NOMO-1 treated with DMSO at 0.1 percent for 48 hours (cell line): ENCODE results near the gene PSMC4.

ENCODE experiments used
- DNase-seq: peaks from one replicate; lab custom pipeline; 2025; ENCODE audit not compliant: unreplicated experiment; lab: John Stamatoyannopoulos, UW

The PSMC4 gene

DNA sequence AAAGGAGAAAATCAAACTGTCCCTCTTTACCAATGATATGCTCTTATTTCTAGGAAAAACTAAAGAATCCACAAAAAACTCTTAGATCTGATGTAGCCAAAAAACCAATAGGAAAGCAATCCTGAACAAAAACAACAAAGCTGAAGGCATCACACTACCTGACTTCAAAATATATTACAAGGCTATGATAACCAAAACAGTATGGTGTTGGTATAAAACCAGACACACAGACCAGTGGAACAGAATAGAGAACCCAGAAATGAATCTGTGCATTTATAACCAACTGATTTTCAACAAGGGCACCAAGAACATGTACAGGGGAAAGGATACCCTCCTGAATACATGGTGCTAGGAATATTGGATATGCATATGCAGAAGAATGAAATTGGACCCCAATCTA lies 16.2 kb downstream of the PSMC4 start:
- no peak for DNase-seq

- no peak for DNase-seq
These were observed 16.6 kb downstream of the PSMC4 start for GRCh38 chr19:39987596-39987995.

GRCh38 chr19:39993605-39994004 lies 22.6 kb downstream of the PSMC4 start:
- no peak for DNase-seq

- no peak for DNase-seq
These were observed 23.4 kb downstream of the PSMC4 start for GRCh38 chr19:39994361-39994760.

DNA sequence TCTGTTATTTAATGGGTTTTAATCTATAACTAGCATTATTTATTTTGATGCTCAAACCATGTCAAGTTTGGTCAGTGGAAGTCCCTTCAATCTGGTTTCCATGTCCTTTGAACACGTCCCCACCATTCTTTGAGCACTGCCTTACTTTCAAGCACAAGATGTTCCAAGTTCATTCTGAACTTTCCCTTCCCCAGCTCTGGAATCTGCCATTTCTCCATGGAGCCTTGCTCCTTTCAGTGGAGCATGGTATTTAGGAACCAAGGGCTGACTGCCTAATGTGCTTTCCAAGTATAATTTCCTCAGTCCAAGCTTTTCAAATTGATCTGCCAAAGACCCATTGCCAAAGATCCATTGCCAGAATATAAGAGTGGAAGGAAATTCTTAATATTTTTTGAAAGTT lies 24.8 kb downstream of the PSMC4 start:
- DNase-seq: no peak

- peak; percentile 49 for DNase-seq
These were observed 25.3 kb downstream of the PSMC4 start for GRCh38 chr19:39996218-39996810.

GRCh38 chr19:39996811-39997637 lies 26.1 kb downstream of the PSMC4 start, which contains the start of gene ZNF546:
Gene ZNF546 (plus strand): TSS chr19:39997060. CDS start chr19:39998327, 1,267 bp downstream.
- peak; percentile 86 for DNase-seq

DNA sequence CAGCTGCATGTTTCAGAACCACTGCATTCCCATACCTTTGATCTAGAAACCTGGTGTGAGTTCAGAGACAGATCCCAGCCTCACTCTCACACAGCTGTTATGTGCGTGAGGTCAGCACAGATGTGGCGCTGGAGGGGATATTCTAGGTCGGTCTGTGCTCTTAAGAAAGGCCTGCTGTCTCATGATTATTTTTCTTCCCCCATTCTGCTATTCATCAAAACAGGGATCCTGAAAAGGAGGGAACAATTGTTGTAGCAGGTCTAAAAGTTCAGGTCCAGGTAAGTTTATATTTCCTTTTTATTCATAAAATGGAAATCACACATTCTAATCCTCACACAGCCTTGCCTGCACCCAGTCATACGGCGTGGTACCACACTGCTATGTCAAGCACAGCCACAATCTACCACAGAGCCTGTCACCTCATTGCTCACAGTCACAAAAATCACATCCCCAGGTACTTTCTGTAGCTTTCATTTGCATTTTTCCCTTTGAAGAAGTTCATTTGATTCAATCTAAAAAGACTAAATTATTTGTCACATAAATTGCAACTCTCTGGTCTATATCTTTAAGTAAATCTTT lies 26.8 kb downstream of the PSMC4 start:
- no peak for DNase-seq

- DNase-seq: no peak
These were observed 27.5 kb downstream of the PSMC4 start for GRCh38 chr19:39998501-39998900.

- no peak for DNase-seq
These were observed 34.8 kb downstream of the PSMC4 start for GRCh38 chr19:40005691-40006272.

DNA sequence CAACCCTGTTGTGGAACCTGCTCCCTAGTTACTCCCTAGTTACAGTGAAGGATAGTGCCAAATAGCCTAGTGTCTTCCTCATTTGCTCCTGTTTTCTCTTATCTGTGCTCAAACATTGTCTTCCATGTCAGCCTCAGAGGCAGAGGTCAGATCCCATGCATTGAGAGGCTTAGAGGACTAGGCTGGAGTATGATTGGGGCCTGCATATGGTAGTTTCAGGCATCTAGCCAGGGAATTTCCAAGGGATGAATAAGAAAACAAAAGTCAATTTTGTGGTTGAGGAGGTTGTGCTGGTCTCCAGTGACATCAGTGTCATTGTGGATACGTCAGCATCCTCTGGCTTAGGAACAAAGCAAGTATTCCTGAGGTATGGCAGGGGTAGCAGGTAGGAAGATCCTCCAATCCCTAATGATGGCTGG lies 35.3 kb downstream of the PSMC4 start:
- DNase-seq: no peak

DNA sequence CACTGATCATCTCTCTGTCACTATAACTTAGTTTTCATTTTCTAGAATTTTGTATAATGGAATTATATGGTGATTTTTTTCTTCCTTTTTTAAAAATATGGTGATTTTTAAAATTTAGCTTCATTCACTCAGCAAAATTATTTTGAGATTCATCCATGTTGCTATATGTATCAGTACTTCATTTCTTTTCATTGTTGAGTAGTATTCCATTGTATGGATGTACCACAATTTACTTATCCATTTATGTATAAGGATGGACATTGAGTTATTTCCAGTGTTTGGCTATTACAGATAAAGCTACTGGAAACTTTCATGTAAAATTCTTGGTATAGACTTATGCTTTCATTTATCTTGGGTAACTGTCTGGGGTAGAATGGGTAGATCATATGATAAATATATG lies 38.7 kb downstream of the PSMC4 start:
- DNase-seq: no peak

GRCh38 chr19:40013991-40014390 lies 43.0 kb downstream of the PSMC4 start:
- no peak for DNase-seq

DNA sequence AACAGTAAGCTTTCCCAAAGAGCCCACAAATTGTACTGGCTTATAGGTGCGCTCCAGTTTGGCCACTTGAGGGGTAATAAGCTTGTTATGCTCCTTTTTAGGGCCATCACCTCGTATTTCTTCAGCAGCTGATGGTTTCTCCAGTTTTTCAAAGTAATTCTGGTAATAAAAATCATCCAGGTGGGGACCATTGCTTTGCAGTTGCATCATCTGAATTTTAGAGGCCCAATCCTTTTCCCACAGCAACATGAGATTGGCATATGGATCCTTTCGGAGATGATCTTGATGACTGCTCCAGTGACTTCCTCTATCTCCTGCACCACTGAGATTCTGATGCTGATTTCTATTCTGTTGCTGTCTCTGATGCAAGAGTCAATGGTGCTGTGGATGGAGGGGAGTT lies 53.0 kb downstream of the PSMC4 start:
- no peak for DNase-seq

DNA sequence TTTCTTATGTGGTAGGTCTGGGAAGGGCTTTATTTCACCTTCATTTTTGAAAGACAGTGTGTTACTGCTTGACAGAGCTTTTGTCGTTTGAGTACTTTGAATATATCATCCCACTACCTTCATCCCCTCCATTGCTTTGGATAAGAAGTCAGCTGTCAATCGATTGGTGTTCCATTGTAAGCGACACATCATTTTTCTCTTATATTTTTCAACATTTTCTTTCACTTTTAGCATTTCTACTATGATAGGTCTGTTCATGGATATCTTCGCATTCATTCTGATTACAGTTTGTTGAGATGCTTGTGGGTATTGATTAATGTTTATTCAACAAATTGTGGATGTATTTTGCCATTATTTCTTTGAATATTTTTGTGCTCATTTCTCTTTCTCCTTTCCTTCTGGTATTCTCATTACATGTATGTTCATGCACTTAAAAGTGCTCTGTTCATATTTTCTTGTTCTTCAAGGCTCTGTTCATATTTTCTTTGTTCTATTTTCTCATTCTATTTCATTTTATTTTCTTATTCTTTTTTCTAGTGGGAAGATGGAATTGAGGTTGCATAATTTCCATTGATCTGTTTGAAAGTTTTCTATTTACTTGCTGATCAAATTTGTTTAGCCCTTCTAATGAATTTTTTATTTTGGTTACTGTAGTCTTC lies 55.1 kb downstream of the PSMC4 start:
- DNase-seq: no peak

GRCh38 chr19:40026597-40026970 lies 55.6 kb downstream of the PSMC4 start:
- DNase-seq: no peak
